HPDE6-E6E7 (cell line): ENCODE data around the gene HDAC10.
"Not testable (repeated sequence)": the region's sequence is repeated elsewhere in the genome, so short reads cannot be mapped to it uniquely, and the experiment has no call there.

Experiments
- DNase-seq: peaks from one replicate; pipeline ENCODE4 v3.0.0; 2011; ENCODE audit warnings: missing footprints; ENCODE audit errors: extremely low spot score

The HDAC10 gene

DNA sequence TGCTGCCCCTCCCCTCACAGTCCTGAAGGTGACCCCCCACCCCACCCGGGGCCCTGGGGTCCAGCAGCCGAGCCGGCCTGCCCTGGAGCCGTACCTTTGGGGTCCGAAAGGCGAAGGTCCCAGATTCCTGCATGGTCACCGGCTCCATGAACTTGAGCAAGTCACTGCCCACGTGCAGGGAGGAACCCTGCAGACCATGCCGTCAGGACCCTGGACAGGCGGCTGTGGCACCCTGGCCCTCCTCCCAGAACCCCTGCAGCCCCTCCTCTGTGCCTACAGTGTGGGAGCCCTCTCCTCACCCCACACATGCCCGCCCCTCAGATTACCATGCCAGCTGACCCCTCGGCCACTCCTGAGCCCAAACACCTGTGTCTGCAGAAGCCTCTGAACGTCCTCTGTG is 33.4 kb upstream of the HDAC10 start:
- no peak for DNase-seq

DNA sequence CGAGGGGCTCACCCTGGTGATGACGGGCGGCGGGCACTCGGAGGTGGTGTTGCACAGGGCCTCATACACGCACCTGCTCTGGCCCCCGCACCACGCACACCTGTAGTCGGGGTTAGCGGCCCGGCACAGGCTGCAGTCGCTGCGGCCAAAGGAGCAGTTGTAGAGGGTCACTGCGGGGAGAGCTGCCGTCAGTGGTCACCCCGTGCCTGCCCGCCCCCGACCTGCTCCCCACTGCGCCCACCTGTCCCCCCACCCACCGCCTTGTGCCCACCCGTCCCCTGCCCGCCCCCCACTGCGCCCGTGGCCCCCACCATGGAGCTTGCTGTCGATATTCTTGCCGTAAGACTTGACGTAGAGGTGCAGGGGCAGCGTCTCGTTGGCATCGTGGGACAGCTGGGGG is 32.8 kb upstream of the HDAC10 start:
- DNase-seq = no peak

DNA sequence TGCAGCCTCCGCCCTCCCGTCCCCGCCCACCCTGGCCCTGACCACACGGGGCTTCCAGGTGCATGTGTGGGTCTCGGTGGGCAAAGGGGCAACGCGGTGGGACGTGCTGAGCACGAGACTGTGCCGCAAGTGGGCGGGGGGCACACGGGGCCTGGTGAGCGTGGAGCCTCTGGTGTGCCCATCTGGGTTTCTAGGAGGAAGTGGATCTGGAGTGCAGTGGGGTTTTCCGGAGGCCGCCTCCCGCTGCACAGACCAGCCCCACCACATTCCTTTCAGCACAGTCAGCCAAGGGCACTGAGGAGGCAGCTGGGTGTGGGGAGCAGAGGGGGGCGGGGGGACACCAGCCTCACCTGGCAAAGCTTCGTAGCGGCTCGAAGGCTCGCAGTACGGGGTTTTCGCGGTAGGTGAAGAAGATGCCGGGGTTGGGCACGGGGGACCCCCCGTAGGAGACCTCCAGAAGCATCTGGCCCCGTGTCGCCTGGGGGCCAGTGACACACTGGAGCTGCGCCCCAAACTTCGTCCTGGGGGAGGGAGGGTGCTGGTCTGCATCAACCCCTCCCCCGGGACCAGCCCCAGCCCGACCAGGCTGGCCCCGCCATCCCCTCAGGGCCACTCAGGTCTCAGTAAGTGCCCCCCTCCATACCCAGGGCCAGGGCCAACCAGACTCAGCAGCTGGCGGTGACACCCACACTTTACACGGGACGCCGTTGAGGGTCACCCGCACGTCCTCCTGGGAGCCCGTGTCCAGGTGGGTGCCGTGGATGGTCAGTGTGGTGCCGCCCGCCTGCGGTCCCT is 31.5 kb upstream of the HDAC10 start:
- peak; percentile 96 for DNase-seq

DNA sequence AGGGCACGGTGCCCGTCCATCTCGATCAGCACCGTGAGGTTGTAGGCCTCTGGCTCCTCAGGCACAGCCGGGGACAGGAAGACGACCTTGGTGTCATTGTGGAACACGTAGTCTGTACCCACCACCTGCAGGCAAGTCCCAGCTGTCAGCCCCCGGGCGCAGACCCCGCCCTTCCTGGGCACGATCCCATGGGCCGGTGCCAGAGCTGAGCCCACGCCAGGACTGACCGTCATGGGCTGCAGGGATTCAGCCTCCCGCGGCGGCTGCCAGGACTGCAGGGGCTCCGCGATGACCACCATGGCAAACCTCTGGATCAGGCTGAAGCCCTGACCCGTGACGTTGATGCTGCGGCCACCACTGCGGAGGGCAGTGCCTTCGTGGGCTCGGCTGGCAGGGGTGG is 30.9 kb upstream of the HDAC10 start:
- no peak for DNase-seq

DNA sequence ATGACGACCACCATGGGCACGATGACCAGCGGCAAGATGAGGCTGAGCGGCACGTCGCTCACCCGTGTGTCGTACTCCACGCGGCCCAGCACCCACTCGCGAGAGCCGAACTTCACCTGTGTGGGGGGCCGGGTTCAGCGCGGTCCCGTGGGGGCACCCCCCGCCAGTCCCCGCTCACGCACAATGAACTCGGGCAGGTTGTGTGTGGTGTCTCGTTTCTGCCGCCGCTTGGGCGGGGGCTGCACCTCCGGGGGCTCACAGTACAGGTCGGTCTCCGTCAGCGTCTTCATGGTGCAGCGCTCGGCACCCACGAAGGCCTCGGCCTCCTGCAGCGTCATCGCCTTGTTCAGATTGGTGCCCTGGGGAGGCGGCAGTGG is 30.3 kb upstream of the HDAC10 start:
- DNase-seq = no peak

DNA sequence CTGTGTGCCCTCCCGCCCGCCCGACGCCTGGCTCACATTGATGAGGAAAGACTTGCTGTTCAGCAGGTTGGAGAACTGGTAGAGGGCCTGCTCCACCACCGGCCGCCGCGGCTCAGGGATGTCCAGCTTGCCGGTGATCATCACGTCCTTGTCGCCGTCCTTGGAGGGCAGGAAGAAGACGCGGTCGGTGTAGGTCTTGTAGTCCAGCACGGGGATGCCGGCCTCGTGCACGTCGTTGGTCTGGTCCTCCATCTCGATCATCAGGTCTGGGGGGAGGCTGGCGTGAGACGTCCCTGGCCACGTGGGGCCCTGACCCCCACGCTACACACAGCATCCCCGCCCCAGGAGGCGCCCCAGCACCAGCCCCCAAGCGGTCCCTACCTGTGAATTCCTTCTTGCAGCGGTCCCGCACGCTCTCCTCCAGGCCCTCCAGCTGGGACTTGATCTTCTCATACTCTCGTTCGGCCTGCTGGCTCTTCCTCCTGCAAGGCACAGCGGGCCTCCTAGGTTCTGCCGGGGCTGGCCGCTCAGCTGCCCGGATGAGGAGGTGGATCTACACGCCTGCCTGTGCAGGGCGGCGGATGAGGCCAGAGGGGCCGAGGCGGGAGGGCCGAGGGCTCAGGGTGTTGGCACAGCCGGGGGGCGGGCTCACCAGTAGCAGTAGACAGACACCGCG is 29.8 kb upstream of the HDAC10 start:
- no peak for DNase-seq

DNA sequence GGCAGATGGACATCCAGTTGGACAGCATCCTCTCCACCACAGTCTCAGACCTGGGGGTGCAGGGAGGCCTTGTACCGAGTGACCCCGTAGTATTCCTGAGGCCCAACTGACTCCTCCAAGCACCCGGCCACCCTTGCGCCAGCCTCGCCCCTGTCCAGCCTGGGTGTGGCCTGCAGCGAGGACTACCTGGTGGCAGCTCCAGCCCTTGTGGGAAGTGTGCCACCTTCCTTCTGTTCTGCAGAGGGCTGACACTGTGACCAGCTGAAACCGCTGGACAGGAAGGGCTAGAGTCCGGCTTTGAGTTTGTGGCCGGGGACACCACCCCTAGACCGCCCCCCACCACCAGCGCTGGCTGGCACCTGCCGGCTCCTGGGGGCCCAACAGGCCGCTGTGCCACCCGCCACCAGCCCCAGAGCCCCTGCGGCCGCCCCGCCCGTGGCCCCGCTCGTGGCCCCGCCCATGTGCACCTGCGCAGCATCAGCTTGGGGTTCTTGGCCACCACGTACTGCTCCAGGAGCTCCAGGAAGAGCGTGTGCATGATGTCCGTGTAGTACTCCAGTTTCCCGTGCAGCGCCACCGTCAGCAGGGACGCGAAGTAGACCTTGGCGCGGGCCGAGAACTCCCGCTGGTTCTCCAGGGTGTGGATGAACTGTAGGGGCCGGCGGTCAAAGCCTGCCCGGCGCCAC is 29.1 kb upstream of the HDAC10 start:
- DNase-seq = no peak

DNA sequence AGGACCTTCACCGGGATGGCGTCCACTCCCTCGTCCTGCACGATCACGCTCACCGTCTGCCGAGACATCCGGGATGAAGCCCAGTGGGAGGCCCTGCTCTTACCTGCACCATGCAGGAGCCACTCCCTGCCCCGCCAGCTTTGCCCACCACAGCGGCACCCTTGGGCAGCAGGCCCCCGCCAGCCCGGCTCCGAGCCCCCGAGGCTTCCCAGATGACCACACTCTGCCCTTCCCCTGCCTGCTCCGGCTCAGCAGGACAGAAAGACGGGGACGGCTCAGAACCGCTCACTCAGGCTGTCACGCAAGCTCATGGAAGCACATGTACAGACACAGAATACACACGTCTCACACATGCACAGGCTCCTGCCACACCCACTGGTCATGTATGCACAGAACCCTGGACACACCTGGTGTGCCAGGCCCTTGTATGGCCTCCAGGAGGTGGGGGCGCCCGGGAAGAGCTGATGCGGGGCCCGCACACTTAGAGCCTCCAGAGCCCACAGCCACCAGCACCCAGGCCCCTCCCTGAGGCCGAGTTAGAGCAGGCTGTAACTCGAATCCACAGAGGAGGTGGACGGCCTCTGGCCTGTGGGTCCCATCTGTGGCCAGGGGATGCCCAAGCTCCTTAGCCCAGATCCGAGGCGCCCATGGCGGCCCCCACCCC is 28.0 kb upstream of the HDAC10 start:
- DNase-seq = no peak

DNA sequence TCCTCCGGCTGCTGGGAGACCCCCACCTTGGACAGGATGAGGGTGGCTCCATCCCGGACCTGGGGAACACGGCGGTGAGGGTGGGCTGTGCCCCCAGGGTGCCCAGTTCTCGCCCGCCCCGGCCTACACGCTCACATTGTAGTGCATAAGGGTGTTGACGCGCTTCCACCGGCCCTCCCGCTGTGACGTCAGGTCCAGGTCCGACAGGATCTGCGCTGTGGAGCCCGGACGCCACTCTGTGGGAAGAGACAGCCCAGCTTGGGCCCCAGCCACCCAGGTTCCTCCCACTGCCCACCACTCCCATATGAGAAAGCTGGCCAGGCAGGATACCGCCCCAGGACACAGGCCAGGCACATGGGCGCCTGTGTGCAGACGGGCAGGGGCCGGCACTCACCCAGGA is 27.4 kb upstream of the HDAC10 start:
- no peak for DNase-seq

DNA sequence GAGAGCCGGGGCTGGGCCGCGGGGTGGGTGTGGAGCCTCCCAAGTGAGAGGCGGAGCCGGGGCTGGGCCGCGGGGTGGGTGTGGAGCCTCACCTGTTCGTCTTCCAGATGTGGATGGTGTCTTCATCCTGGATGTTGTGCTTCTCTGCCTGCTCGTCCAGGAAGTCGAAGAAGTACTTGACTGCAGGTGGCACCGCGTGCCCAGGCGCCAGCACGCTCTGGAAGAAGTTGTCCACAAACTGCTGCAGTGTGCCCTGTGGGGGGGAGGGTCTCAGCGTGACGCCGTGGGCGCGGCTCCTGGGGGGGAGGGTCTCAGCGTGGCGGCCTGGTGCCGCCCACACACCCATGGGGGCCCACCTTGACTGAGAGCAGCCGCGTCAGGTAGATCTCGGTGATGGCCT is 26.7 kb upstream of the HDAC10 start:
- DNase-seq = no peak

DNA sequence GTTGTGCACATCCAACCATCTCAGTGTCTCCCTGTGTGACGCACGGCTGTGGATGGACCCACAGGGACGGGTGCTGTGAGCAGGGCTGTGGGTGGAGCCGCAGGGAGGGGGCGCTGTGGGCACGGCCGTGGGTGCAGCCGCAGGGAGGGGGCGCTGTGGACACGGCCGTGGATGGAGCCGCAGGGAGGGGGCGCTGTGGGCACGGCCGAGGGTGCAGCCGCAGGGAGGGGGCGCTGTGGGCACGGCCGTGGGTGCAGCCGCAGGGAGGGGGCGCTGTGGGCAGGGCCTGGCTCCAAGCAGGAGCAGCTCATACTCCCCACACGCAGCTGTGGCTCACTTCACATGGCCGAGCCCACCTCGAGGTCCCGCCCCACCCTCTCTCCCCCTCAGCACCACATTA is 25.1 kb upstream of the HDAC10 start:
- DNase-seq = no peak

DNA sequence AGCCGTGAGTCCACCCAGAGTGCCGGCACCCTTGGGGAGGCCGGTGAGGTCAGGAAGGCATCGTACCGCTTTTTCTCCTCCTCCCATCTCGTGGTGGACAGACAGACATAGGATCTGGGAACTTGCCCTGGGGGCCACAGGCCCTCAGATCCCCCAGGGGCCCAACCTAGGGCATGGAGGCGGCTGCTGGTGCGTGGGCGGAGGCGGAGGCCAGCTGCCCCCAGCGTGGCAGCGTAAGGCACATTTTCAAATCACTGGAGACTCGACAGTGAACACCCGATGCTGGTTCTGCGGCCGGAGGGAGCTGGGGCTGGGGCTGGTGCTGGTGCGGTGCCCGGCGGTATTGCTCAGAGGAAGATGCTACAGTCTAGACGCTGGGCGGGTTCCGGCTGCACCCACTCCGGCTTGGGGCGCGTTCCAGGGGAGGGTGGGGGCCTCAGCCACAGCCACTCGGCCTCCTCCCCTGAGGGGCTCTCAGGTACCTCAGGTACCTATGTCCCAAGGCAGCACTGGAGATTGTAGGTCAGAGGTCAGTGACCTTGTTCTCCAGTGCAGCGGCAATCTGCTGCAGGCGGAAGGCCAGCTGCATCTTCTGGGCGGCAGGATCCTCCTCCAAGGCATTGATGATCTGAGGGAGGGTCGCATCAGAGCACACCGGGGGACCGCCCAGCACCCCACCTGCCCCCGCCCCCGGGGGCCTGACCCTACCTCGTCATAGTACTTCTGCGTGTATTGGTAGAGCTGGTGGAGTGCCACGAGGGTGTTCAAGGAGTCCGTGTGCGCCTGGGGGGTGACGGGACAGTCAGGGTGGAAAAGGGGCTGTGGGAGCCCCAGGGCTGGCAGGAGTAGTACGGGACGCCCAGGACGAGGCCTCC is 24.4 kb upstream of the HDAC10 start:
- no peak for DNase-seq

DNA sequence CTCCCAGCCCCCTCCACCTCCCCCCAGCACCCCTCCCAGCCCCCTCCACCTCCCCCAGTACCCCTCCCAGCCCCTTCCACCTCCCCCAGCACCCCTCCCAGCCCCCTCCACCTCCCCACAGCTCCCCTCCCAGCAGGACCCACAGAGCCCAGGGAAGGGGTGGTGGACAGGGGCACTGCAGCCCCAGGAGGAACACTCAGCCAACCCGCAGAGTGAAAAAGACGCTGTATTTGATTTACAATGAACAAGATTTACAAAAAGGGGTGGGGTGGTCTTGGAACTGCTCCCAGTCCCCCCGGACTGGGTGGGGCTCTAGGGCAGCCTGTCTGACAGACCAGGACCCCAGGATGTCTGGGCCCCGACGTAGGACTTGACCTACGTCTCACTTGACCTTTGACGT is 23.7 kb upstream of the HDAC10 start:
- no peak for DNase-seq

DNA sequence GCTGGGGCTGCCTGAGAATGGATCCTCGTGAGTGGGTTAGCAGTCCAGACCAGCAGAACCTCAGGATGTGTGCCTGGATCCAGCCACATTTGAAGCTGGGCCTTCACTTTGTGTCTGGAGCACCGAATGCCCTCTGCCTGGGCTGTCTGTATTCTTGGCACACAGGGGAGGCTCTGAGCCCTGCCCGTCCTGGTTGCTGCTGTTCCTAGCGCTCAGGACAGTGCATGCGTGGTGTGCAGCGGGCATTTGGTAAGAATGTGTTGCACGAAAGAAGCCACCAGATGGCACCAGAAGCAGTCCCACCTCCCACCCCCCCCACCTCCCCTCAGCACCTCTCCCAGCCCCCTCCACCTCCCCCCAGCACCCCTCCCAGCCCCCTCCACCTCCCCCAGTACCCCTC is 23.2 kb upstream of the HDAC10 start:
- no peak for DNase-seq

DNA sequence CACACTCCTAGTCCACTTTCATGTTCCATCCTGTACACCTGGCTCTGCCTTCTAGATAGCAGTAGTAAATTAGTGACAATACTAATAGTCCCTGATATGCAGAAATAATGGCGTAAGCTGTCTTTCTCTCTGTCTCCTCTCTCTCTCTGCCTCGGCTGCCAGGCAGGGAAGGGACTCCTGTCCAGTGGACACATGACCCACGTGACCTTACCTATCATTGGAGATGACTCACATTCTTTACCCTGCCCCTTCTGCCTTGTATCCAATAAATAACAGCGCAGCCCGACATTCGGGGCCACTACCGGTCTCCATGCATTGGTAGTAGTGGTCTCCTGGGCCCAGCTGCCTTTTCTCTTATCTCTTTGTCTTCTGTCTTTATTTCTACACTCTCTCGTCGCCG is 22.7 kb upstream of the HDAC10 start:
- DNase-seq = not testable (repeated sequence)

DNA sequence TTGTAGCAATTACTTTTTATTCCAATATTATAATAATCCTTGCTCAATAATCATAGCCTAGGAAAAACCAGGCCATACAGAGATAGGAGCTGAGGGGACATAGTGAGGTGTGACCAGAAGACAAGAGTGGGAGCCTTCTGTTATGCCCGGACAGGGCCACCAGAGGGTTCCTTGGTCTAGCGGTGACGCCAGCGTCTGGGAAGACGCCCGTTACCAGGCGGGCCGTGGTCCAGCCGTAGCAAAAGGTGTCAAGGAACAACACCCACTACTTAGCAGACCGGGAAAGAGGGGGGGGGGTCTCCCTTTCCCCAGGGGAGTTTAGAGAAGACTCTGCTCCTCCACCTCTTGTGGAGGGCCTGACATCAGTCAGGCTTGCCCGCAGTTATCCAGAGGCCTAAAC is 22.3 kb upstream of the HDAC10 start:
- DNase-seq = not testable (repeated sequence)

DNA sequence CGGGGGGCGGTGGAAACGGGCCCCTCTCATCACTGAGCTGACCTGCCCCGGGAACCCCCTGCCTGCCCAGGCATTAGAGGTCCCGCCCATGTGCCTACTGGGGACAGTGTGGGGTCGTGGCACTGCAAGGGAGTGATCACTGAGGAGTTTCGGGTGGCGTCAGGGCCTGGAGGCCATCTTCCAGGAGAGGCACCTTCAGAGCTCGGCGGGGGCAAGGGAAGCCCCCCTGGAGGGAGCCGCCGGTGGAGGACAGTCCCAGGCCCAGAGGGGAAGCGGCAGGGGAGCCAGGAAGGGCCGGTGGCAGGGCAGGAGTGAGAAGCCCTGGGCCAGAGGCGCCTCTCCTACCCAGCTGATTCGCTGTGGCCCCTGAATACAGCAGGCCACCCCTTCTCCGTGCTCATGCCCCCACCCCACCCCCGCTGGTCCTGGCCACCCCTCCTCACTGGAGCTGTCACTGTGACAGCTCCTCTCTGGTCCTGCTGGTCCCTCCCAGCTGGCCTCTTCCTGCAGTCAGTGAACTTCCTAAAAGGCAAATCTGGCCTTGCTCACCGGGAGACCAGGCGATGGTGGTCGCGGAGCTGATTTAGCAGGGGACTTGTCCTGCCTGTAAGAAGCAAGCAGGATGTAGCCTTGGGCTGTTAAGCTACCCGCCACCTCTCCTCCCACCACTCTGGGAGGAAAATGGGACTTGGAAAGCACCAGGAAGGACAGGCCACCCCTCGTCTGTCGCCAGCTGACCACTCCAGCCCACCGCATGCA is 21.2 kb upstream of the HDAC10 start:
- no peak for DNase-seq

DNA sequence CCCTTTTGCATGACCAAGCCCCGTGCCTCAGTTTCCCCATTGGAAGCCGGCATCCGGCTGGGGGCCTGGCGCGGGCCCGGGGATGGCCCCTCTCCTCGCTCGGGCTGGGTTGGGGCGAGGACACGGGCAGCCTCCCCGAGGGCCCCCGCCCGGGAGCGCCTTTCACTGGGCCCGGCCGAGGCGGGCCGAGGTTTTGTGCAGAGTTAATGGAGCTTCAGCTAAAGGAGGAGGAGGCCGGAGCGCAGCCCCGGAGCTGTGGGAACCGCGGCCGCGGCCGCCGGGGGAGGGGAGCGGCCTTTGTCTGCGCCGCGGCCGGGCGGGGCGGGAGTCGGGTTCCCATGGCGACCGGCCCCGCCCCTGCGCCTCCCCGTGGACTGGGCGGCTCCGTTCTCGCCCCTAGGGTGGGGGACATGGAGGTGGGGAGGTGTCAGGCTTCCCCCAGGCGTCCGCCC is 20.5 kb upstream of the HDAC10 start:
- no peak for DNase-seq

DNA sequence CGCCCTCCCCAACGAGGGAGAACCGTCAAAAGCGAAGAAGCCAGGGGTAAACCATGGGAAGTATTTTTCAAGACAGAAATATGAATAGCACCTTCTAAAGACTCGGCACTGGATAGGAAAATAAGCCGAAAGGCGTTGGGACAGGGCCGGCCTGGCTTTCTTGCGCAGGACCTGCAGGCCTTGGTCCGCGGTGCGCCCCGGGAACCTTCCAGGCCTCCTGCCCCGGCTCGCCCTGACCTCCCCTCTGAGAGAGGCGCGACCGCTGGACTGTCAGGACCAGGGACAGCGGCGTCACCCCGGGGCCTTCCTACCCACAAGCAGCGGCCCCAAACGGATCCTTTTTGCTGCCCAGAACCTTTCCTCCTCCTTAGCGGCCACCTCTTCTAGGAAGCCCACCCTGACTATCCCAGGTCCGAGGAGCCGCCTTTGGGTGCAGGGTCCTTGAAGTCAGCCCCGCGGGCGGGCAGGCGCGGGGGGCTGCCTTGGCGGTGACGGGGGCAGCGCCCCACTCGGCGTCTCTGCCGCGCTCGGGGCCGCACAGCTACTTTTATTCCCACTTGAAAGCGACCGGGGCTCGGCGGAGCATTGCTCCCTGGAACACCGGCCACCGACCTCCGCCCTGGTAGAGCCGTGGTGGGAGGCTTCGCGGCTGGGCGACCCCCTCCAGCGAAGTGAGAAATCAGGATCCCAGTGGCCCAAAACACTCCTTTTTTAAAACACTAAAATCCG is 19.8 kb upstream of the HDAC10 start:
- DNase-seq = no peak
